Activated gamma-delta T cell treated with Interleukin-2 at 50 U/mL for 16 hours (primary cell): Measurements from ENCODE around the gene ANKRD35.
"Not testable (repeated sequence)": the region's sequence is repeated elsewhere in the genome, so short reads cannot be mapped to it uniquely, and the experiment has no call there.

Experiments
- DNase-seq: peaks from one replicate; pipeline ENCODE4 v3.0.0-alpha.2; 2020

The ANKRD35 gene

GRCh38 chr1:145885738-145886287 lies at the start of gene ANKRD35:
ANKRD35 (minus strand) TSS chr1:145885866; CDS start chr1:145885758, 108 bp downstream.
- DNase-seq: peak; percentile 84

- peak; percentile 14 for DNase-seq
Observed at GRCh38 chr1:145932522-145933009, 46.9 kb upstream of the ANKRD35 start.

GRCh38 chr1:145927916-145928643 lies 42.4 kb upstream of the ANKRD35 start:
- peak; percentile 8 for DNase-seq

- peak; percentile 93 for DNase-seq
Observed at GRCh38 chr1:145927063-145927886, 41.6 kb upstream of the ANKRD35 start, which contains the start of gene RBM8A. RBM8A (minus strand) TSS chr1:145927484; CDS start chr1:145927426, 58 bp downstream.

GRCh38 chr1:145926686-145927062 lies 41.0 kb upstream of the ANKRD35 start:
- no peak for DNase-seq

GRCh38 chr1:145922266-145922665 lies 36.6 kb upstream of the ANKRD35 start:
- no peak for DNase-seq

- not testable (repeated sequence) for DNase-seq
Observed at GRCh38 chr1:145920297-145920696, 34.6 kb upstream of the ANKRD35 start.

- peak; percentile 12 for DNase-seq
Observed at GRCh38 chr1:145918992-145919939, 33.6 kb upstream of the ANKRD35 start.

GRCh38 chr1:145918144-145918991 lies 32.7 kb upstream of the ANKRD35 start, which contains the start of gene PEX11B:
PEX11B (minus strand) TSS chr1:145918717; CDS start chr1:145918688, 29 bp downstream.
- DNase-seq: peak; percentile 92

- no peak for DNase-seq
Observed at GRCh38 chr1:145917595-145917994, 31.9 kb upstream of the ANKRD35 start.

- DNase-seq: no peak
Observed at GRCh38 chr1:145916745-145917144, 31.1 kb upstream of the ANKRD35 start.

GRCh38 chr1:145912128-145912641 lies 26.5 kb upstream of the ANKRD35 start:
- no peak for DNase-seq

- no peak for DNase-seq
Observed at GRCh38 chr1:145908653-145909052, 23.0 kb upstream of the ANKRD35 start.

- no peak for DNase-seq
Observed at GRCh38 chr1:145906954-145907753, 21.5 kb upstream of the ANKRD35 start.

GRCh38 chr1:145901312-145902021 lies 15.8 kb upstream of the ANKRD35 start:
- no peak for DNase-seq

GRCh38 chr1:145898756-145899155 lies 13.1 kb upstream of the ANKRD35 start:
- no peak for DNase-seq

- no peak for DNase-seq
Observed at GRCh38 chr1:145897969-145898368, 12.3 kb upstream of the ANKRD35 start.

GRCh38 chr1:145895471-145895870 lies 9.8 kb upstream of the ANKRD35 start:
- DNase-seq: no peak

GRCh38 chr1:145893306-145894055 lies 7.8 kb upstream of the ANKRD35 start:
- DNase-seq: no peak
